ENCODE results near the gene TP73.

The TP73 gene

DNA sequence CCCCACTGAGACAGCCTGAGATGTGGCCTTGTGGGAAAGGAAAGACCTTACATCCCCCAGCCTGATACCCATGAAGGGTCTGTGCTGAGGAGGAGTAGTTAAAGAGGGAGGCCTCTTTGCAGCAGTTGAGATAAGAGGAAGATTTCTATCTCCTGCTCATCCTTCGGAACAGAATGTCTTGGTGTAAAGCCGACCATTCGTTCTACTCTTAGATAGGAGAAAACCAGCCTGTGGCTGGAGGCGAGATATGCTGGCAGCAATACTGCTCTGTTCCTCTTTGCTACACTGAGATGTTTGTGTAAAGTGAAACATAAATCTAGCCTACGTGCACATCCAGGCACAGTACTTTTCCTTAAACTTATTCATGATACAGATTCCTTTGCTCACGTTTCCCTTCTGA is 98.4 kb downstream of the TP73 start:
- TF ChIP-seq, protein P1, sequence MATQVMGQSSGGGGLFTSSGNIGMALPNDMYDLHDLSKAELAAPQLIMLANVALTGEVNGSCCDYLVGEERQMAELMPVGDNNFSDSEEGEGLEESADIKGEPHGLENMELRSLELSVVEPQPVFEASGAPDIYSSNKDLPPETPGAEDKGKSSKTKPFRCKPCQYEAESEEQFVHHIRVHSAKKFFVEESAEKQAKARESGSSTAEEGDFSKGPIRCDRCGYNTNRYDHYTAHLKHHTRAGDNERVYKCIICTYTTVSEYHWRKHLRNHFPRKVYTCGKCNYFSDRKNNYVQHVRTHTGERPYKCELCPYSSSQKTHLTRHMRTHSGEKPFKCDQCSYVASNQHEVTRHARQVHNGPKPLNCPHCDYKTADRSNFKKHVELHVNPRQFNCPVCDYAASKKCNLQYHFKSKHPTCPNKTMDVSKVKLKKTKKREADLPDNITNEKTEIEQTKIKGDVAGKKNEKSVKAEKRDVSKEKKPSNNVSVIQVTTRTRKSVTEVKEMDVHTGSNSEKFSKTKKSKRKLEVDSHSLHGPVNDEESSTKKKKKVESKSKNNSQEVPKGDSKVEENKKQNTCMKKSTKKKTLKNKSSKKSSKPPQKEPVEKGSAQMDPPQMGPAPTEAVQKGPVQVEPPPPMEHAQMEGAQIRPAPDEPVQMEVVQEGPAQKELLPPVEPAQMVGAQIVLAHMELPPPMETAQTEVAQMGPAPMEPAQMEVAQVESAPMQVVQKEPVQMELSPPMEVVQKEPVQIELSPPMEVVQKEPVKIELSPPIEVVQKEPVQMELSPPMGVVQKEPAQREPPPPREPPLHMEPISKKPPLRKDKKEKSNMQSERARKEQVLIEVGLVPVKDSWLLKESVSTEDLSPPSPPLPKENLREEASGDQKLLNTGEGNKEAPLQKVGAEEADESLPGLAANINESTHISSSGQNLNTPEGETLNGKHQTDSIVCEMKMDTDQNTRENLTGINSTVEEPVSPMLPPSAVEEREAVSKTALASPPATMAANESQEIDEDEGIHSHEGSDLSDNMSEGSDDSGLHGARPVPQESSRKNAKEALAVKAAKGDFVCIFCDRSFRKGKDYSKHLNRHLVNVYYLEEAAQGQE (IDR thresholded peaks at IDR 0.05; ENCODE audit: insufficient read depth in 1 of 2, low read depth in 2 of 2, low read length in 2 of 2): no peak
- TF ChIP-seq POLR2AphosphoS5 (IDR thresholded peaks at IDR 0.05; ENCODE audit: low read depth, low read length) (no peak), SIN3A (IDR thresholded peaks at IDR 0.05; ENCODE audit: borderline replicate concordance, insufficient read depth, low read length) (no peak), FOXP2 (optimal IDR thresholded peaks at IDR 0.05; ENCODE audit: borderline replicate concordance, extremely low read depth, extremely low read length, insufficient read depth) (no peak), TAF1 (IDR thresholded peaks at IDR 0.05; ENCODE audit: borderline replicate concordance, insufficient read depth, low read length) (no peak)

- TF ChIP-seq POLR2AphosphoS5 (IDR thresholded peaks at IDR 0.05; ENCODE audit: low read depth, low read length) (no peak), SIN3A (IDR thresholded peaks at IDR 0.05; ENCODE audit: borderline replicate concordance, insufficient read depth, low read length) (no peak), TAF1 (IDR thresholded peaks at IDR 0.05; ENCODE audit: borderline replicate concordance, insufficient read depth, low read length) (no peak), FOXP2 (optimal IDR thresholded peaks at IDR 0.05; ENCODE audit: borderline replicate concordance, extremely low read depth, extremely low read length, insufficient read depth) (no peak)
- TF ChIP-seq, protein P1 (IDR thresholded peaks at IDR 0.05; ENCODE audit: insufficient read depth in 1 of 2, low read depth in 2 of 2, low read length in 2 of 2): no peak
These were observed 100.2 kb downstream of the TP73 start, which contains the start of gene CCDC27 for GRCh38 chr1:3752400-3752945. CCDC27 (plus strand) TSS chr1:3752450; CDS start chr1:3752482, 32 bp downstream.

- no peak for TF ChIP-seq FOXP2 (optimal IDR thresholded peaks at IDR 0.05; ENCODE audit: borderline replicate concordance, extremely low read depth, extremely low read length, insufficient read depth)
- TF ChIP-seq SIN3A (IDR thresholded peaks at IDR 0.05; ENCODE audit: borderline replicate concordance, insufficient read depth, low read length): no peak
- TF ChIP-seq, protein P1 (IDR thresholded peaks at IDR 0.05; ENCODE audit: insufficient read depth in 1 of 2, low read depth in 2 of 2, low read length in 2 of 2): no peak
- no peak for TF ChIP-seq TAF1 (IDR thresholded peaks at IDR 0.05; ENCODE audit: borderline replicate concordance, insufficient read depth, low read length)
- no peak for TF ChIP-seq POLR2AphosphoS5 (IDR thresholded peaks at IDR 0.05; ENCODE audit: low read depth, low read length)
These were observed 101.5 kb downstream of the TP73 start for GRCh38 chr1:3753656-3754454.

- TF ChIP-seq TAF1 (IDR thresholded peaks at IDR 0.05; ENCODE audit: borderline replicate concordance, insufficient read depth, low read length) (no peak), SIN3A (IDR thresholded peaks at IDR 0.05; ENCODE audit: borderline replicate concordance, insufficient read depth, low read length) (no peak), FOXP2 (optimal IDR thresholded peaks at IDR 0.05; ENCODE audit: borderline replicate concordance, extremely low read depth, extremely low read length, insufficient read depth) (no peak), POLR2AphosphoS5 (IDR thresholded peaks at IDR 0.05; ENCODE audit: low read depth, low read length) (no peak)
- TF ChIP-seq, protein P1 (IDR thresholded peaks at IDR 0.05; ENCODE audit: insufficient read depth in 1 of 2, low read depth in 2 of 2, low read length in 2 of 2): no peak
These were observed 104.1 kb downstream of the TP73 start for GRCh38 chr1:3756394-3756793.
